Peyer's patch (tissue), 4 donors: ENCODE data around the gene EPDR1. TPM values are rescaled to one million over a fixed set of nuclear protein-coding genes. Genes with fewer than 3 reads are reported as not detected.

Experiments
- DNase-seq, 3 donors: peaks; one replicate each; pipeline ENCODE4 v3.0.0-alpha.2; 2017 to 2019
- H3K27ac ChIP-seq, 4 donors: fragments of 200-600 bp; sonication (generic); one replicate each; pipeline ENCODE4 v1.5.1; 2016 to 2019
- H3K27me3 ChIP-seq, 2 donors: fragments of 200-600 bp; sonication (generic); one replicate each; pipeline ENCODE4 v1.5.1; 2019
- H3K36me3 ChIP-seq, 3 donors: fragments of 200-600 bp; sonication (generic); one replicate each; pipeline ENCODE4 v1.5.1; 2016 to 2019
- H3K4me1 ChIP-seq, 4 donors: fragments of 200-600 bp; sonication (generic); one replicate each; pipeline ENCODE4 v1.5.1; 2016 to 2019
- H3K4me3 ChIP-seq, 4 donors: fragments of 200-600 bp; sonication (generic); 1 replicate in 3 of 4; 2 replicates in 1 of 4; pipeline ENCODE4 v1.5.1; 2016 to 2019; ENCODE audit warnings: mild to moderate bottlenecking in 1 of 4
- H3K9me3 ChIP-seq, 4 donors: fragments of 200-600 bp; sonication (generic); one replicate each; pipeline ENCODE4 v1.5.1; 2016 to 2019; ENCODE audit warnings: mild to moderate bottlenecking in 1 of 4
- CTCF ChIP-seq, 6 experiments: fragments of 450-650 bp in 4 of 6; fragments of 200-600 bp in 2 of 6; sonication (generic) in 1 of 6; IDR thresholded peaks; one replicate each; pipeline ENCODE4 v1.5.1; 2017 to 2019; ENCODE audit warnings: antibody characterized with exemption in 6 of 6, mild to moderate bottlenecking in 3 of 6, moderate library complexity in 1 of 6
- POLR2A ChIP-seq, 2 donors: fragments of 450-650 bp; IDR thresholded peaks; one replicate each; pipeline ENCODE4 v1.5.1; 2017; ENCODE audit warnings: antibody characterized with exemption in 2 of 2, mild to moderate bottlenecking in 2 of 2, moderate library complexity in 2 of 2
- total RNA-seq, 4 donors: library from RNA; depleted of rRNA; stranded (reverse); fragments of >200 nt; gene quantifications; one replicate each; pipeline ENCODE4 v1.1.0, GENCODE V29; 2016

Gene EPDR1
- total RNA-seq, 4 donors from 2014 or later, result 7.4 to 22.5 (median 19.7) TPM

GRCh38 chr7:37901236-37901827 lies 19.1 kb upstream of the EPDR1 start:
- DNase-seq, result no peak
- no peak overlapping the region for H3K27ac ChIP-seq
- no peaks in the 10 kb centered on the region for H3K36me3 ChIP-seq
- H3K27me3 ChIP-seq, result no peaks in the 10 kb centered on the region
- no peaks in the 10 kb centered on the region for H3K4me1 ChIP-seq
- H3K9me3 ChIP-seq, result no peaks in the 10 kb centered on the region
- no peak overlapping the region for H3K4me3 ChIP-seq
- TF ChIP-seq POLR2A (IDR thresholded peaks at IDR 0.05), result no peak
- peak in 5 of 6 experiments; percentile 20 to 67 (median 64) for TF ChIP-seq CTCF (IDR thresholded peaks at IDR 0.05)

- Histone ChIP-seq H3K36me3 (no peaks in the 10 kb centered on the region), H3K27me3 (no peaks in the 10 kb centered on the region), H3K27ac (no peak overlapping the region), H3K9me3 (no peaks in the 10 kb centered on the region), H3K4me1 (no peaks in the 10 kb centered on the region), H3K4me3 (no peak overlapping the region)
- TF ChIP-seq POLR2A (IDR thresholded peaks at IDR 0.05), result no peak
- TF ChIP-seq CTCF (IDR thresholded peaks at IDR 0.05), result no peak
- no peak for DNase-seq
These were observed 18.4 kb upstream of the EPDR1 start for GRCh38 chr7:37901890-37902524.

GRCh38 chr7:37908221-37908788 lies 12.1 kb upstream of the EPDR1 start:
- no peak for DNase-seq
- no peaks in the 10 kb centered on the region for H3K4me1 ChIP-seq
- no peaks in the 10 kb centered on the region for H3K9me3 ChIP-seq
- TF ChIP-seq POLR2A (IDR thresholded peaks at IDR 0.05) (no peak), CTCF (IDR thresholded peaks at IDR 0.05) (no peak)
- no peak overlapping the region for H3K4me3 ChIP-seq
- H3K27ac ChIP-seq, result no peak overlapping the region
- no peaks in the 10 kb centered on the region for H3K27me3 ChIP-seq
- H3K36me3 ChIP-seq, result no peaks in the 10 kb centered on the region

- Histone ChIP-seq H3K27me3 (no peaks in the 10 kb centered on the region), H3K4me3 (no peak overlapping the region), H3K9me3 (no peaks in the 10 kb centered on the region), H3K4me1 (peaks cover 0 to 17% (median 0%) of the 10 kb centered on the region in 4 donors), H3K27ac (no peak overlapping the region), H3K36me3 (no peaks in the 10 kb centered on the region)
- DNase-seq, result no peak
- no peak for TF ChIP-seq CTCF (IDR thresholded peaks at IDR 0.05)
- TF ChIP-seq POLR2A (IDR thresholded peaks at IDR 0.05), result no peak
These were observed 7.7 kb upstream of the EPDR1 start for GRCh38 chr7:37912756-37913155.

- Histone ChIP-seq H3K27me3 (no peaks in the 10 kb centered on the region), H3K4me1 (peaks cover 0 to 21% (median 0%) of the 10 kb centered on the region in 4 donors), H3K4me3 (no peak overlapping the region), H3K9me3 (no peaks in the 10 kb centered on the region), H3K36me3 (no peaks in the 10 kb centered on the region), H3K27ac (no peak overlapping the region)
- TF ChIP-seq CTCF (IDR thresholded peaks at IDR 0.05), result no peak
- no peak for TF ChIP-seq POLR2A (IDR thresholded peaks at IDR 0.05)
- DNase-seq, result no peak
These were observed 5.0 kb upstream of the EPDR1 start for GRCh38 chr7:37915438-37915837.
